ENCODE data around the gene SPPL2A. TPM values are rescaled to one million over a fixed set of nuclear protein-coding genes. Genes with fewer than 3 reads are reported as not detected.

The SPPL2A gene
- total and polyA plus RNA-seq, 9 of the 15 experiments (the other 6 are each of a cell fraction or from before 2014, with no cell fraction given), result 9.8 to 66.1 (median 38.0) TPM

DNA sequence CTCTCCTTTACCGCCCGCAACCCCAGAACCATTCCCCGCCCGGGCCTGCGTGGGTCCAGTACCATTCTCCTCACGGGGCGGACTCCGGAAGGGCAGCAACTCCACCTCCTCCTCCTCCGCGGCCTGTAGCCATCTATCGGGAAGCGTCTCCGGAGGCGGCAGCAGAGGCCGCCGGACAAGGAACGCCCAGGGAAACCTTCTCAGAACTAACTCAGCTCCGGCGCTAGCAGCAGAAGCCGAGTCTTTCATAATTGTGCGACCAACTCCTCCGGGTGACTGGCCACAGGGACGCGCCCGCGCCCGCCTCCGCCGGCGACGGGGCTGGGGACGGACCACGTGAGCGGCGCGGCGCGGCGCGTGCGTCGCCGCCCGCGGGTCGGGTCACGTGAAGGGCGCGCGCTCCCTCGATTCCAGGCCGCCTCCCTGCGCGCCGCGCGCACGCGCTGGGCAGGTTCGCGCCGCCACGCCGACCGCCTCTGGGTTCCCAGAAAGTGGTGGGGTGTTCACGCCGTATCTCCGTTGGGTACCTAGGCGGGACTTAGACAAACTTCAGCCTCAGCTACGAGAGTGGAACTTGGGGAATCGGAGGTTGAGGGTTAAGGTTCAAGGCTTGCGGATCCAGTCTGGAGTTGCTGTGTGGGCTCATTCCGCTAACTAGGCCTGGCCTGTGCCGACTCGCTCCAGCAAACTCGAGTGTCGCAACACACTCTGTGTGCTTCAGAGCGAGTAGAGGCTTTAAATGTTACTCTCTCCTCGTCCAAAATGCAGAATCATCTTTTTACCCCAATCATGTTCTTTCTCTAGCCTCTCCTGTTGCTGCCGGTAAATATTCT is 78.8 kb downstream of the SPPL2A start, which contains the start of gene TRPM7 (continued):
- TF ChIP-seq, protein P1, sequence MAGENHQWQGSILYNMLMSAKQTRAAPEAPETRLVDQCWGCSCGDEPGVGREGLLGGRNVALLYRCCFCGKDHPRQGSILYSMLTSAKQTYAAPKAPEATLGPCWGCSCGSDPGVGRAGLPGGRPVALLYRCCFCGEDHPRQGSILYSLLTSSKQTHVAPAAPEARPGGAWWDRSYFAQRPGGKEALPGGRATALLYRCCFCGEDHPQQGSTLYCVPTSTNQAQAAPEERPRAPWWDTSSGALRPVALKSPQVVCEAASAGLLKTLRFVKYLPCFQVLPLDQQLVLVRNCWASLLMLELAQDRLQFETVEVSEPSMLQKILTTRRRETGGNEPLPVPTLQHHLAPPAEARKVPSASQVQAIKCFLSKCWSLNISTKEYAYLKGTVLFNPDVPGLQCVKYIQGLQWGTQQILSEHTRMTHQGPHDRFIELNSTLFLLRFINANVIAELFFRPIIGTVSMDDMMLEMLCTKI (IDR thresholded peaks at IDR 0.05; ENCODE audit: partially characterized antibody), result no peak
- TF ChIP-seq TBL1XR1 (IDR thresholded peaks at IDR 0.05; ENCODE audit: low read length in 2 of 2) (peak in 1 of 2 experiments; percentile 59; a peak in 1 of 4 replicates), ASH1L (IDR thresholded peaks at IDR 0.05; ENCODE audit: borderline replicate concordance, low read depth, partially characterized antibody) (peak; percentile 26), RBM25 (IDR thresholded peaks at IDR 0.05; ENCODE audit: low read depth, low read length, severe bottlenecking) (no peak), KDM5B (IDR thresholded peaks at IDR 0.05; ENCODE audit: insufficient replicate concordance, low read depth, low read length) (peak; percentile 90), BRD9 (IDR thresholded peaks at IDR 0.05; ENCODE audit: low read depth, partially characterized antibody) (peak; percentile 63)
- TF ChIP-seq, protein P2, sequence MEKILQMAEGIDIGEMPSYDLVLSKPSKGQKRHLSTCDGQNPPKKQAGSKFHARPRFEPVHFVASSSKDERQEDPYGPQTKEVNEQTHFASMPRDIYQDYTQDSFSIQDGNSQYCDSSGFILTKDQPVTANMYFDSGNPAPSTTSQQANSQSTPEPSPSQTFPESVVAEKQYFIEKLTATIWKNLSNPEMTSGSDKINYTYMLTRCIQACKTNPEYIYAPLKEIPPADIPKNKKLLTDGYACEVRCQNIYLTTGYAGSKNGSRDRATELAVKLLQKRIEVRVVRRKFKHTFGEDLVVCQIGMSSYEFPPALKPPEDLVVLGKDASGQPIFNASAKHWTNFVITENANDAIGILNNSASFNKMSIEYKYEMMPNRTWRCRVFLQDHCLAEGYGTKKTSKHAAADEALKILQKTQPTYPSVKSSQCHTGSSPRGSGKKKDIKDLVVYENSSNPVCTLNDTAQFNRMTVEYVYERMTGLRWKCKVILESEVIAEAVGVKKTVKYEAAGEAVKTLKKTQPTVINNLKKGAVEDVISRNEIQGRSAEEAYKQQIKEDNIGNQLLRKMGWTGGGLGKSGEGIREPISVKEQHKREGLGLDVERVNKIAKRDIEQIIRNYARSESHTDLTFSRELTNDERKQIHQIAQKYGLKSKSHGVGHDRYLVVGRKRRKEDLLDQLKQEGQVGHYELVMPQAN (IDR thresholded peaks at IDR 0.05; ENCODE audit: borderline replicate concordance), result peak; percentile 75
- TF ChIP-seq, protein P3, sequence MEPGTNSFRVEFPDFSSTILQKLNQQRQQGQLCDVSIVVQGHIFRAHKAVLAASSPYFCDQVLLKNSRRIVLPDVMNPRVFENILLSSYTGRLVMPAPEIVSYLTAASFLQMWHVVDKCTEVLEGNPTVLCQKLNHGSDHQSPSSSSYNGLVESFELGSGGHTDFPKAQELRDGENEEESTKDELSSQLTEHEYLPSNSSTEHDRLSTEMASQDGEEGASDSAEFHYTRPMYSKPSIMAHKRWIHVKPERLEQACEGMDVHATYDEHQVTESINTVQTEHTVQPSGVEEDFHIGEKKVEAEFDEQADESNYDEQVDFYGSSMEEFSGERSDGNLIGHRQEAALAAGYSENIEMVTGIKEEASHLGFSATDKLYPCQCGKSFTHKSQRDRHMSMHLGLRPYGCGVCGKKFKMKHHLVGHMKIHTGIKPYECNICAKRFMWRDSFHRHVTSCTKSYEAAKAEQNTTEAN (CRISPR knock-in tag; IDR thresholded peaks at IDR 0.05), result no peak
- TF ChIP-seq, protein P4, sequence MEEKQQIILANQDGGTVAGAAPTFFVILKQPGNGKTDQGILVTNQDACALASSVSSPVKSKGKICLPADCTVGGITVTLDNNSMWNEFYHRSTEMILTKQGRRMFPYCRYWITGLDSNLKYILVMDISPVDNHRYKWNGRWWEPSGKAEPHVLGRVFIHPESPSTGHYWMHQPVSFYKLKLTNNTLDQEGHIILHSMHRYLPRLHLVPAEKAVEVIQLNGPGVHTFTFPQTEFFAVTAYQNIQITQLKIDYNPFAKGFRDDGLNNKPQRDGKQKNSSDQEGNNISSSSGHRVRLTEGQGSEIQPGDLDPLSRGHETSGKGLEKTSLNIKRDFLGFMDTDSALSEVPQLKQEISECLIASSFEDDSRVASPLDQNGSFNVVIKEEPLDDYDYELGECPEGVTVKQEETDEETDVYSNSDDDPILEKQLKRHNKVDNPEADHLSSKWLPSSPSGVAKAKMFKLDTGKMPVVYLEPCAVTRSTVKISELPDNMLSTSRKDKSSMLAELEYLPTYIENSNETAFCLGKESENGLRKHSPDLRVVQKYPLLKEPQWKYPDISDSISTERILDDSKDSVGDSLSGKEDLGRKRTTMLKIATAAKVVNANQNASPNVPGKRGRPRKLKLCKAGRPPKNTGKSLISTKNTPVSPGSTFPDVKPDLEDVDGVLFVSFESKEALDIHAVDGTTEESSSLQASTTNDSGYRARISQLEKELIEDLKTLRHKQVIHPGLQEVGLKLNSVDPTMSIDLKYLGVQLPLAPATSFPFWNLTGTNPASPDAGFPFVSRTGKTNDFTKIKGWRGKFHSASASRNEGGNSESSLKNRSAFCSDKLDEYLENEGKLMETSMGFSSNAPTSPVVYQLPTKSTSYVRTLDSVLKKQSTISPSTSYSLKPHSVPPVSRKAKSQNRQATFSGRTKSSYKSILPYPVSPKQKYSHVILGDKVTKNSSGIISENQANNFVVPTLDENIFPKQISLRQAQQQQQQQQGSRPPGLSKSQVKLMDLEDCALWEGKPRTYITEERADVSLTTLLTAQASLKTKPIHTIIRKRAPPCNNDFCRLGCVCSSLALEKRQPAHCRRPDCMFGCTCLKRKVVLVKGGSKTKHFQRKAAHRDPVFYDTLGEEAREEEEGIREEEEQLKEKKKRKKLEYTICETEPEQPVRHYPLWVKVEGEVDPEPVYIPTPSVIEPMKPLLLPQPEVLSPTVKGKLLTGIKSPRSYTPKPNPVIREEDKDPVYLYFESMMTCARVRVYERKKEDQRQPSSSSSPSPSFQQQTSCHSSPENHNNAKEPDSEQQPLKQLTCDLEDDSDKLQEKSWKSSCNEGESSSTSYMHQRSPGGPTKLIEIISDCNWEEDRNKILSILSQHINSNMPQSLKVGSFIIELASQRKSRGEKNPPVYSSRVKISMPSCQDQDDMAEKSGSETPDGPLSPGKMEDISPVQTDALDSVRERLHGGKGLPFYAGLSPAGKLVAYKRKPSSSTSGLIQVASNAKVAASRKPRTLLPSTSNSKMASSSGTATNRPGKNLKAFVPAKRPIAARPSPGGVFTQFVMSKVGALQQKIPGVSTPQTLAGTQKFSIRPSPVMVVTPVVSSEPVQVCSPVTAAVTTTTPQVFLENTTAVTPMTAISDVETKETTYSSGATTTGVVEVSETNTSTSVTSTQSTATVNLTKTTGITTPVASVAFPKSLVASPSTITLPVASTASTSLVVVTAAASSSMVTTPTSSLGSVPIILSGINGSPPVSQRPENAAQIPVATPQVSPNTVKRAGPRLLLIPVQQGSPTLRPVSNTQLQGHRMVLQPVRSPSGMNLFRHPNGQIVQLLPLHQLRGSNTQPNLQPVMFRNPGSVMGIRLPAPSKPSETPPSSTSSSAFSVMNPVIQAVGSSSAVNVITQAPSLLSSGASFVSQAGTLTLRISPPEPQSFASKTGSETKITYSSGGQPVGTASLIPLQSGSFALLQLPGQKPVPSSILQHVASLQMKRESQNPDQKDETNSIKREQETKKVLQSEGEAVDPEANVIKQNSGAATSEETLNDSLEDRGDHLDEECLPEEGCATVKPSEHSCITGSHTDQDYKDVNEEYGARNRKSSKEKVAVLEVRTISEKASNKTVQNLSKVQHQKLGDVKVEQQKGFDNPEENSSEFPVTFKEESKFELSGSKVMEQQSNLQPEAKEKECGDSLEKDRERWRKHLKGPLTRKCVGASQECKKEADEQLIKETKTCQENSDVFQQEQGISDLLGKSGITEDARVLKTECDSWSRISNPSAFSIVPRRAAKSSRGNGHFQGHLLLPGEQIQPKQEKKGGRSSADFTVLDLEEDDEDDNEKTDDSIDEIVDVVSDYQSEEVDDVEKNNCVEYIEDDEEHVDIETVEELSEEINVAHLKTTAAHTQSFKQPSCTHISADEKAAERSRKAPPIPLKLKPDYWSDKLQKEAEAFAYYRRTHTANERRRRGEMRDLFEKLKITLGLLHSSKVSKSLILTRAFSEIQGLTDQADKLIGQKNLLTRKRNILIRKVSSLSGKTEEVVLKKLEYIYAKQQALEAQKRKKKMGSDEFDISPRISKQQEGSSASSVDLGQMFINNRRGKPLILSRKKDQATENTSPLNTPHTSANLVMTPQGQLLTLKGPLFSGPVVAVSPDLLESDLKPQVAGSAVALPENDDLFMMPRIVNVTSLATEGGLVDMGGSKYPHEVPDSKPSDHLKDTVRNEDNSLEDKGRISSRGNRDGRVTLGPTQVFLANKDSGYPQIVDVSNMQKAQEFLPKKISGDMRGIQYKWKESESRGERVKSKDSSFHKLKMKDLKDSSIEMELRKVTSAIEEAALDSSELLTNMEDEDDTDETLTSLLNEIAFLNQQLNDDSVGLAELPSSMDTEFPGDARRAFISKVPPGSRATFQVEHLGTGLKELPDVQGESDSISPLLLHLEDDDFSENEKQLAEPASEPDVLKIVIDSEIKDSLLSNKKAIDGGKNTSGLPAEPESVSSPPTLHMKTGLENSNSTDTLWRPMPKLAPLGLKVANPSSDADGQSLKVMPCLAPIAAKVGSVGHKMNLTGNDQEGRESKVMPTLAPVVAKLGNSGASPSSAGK (IDR thresholded peaks at IDR 0.05), result peak; percentile 94
